ES-I3 (cell line): ENCODE data around the gene TLR1.
"Not testable (repeated sequence)": the region's sequence is repeated elsewhere in the genome, so short reads cannot be mapped to it uniquely, and the experiment has no call there.

Source experiments
- H3K36me3 ChIP-seq: 2 replicates; pipeline ENCODE4 v1.6.1; 2013; ENCODE audit warnings: mild to moderate bottlenecking, low read length, control low read depth, moderate library complexity; ENCODE audit not compliant: insufficient read depth
- H3K4me1 ChIP-seq: 2 replicates; pipeline ENCODE4 v1.6.1; 2013; ENCODE audit warnings: mild to moderate bottlenecking, control low read depth, low read length; ENCODE audit not compliant: insufficient read depth
- H3K9ac ChIP-seq: 2 replicates; pipeline ENCODE4 v1.6.1; 2013; ENCODE audit warnings: low read depth, mild to moderate bottlenecking, low read length, moderate library complexity
- H3K9me3 ChIP-seq: 2 replicates; pipeline ENCODE4 v1.6.1; 2013; ENCODE audit warnings: mild to moderate bottlenecking, low read length, moderate library complexity; ENCODE audit not compliant: control insufficient read depth, insufficient read depth

The TLR1 gene

GRCh38 chr4:38774181-38774955 lies 30.2 kb downstream of the TLR1 start:
- no peaks in the 10 kb centered on the region for H3K4me1 ChIP-seq
- H3K9ac ChIP-seq: no peak overlapping the region
- H3K36me3 ChIP-seq: no peaks in the 10 kb centered on the region
- H3K9me3 ChIP-seq: no peaks in the 10 kb centered on the region

GRCh38 chr4:38770281-38770680 lies 34.3 kb downstream of the TLR1 start:
- H3K9ac ChIP-seq, H3K36me3 ChIP-seq, H3K9me3 ChIP-seq, H3K4me1 ChIP-seq: not testable (repeated sequence)

- H3K9me3 ChIP-seq: no peaks in the 10 kb centered on the region
- no peaks in the 10 kb centered on the region for H3K36me3 ChIP-seq
- no peaks in the 10 kb centered on the region for H3K4me1 ChIP-seq
- no peak overlapping the region for H3K9ac ChIP-seq
Measured at GRCh38 chr4:38769857-38770256, 34.7 kb downstream of the TLR1 start.

- Histone ChIP-seq H3K4me1 (no peaks in the 10 kb centered on the region), H3K9me3 (no peaks in the 10 kb centered on the region), H3K36me3 (no peaks in the 10 kb centered on the region), H3K9ac (no peak overlapping the region)
Measured at GRCh38 chr4:38769441-38769840, 35.1 kb downstream of the TLR1 start.

GRCh38 chr4:38768968-38769394 lies 35.6 kb downstream of the TLR1 start:
- Histone ChIP-seq H3K4me1 (no peaks in the 10 kb centered on the region), H3K9me3 (no peaks in the 10 kb centered on the region), H3K9ac (no peak overlapping the region), H3K36me3 (no peaks in the 10 kb centered on the region)

GRCh38 chr4:38766940-38767339 lies 37.7 kb downstream of the TLR1 start:
- H3K9ac ChIP-seq, H3K36me3 ChIP-seq, H3K4me1 ChIP-seq, H3K9me3 ChIP-seq: not testable (repeated sequence)

- no peaks in the 10 kb centered on the region for H3K36me3 ChIP-seq
- no peak overlapping the region for H3K9ac ChIP-seq
- H3K4me1 ChIP-seq: no peaks in the 10 kb centered on the region
- no peaks in the 10 kb centered on the region for H3K9me3 ChIP-seq
Measured at GRCh38 chr4:38765382-38765781, 39.2 kb downstream of the TLR1 start.

- Histone ChIP-seq H3K36me3 (no peaks in the 10 kb centered on the region), H3K4me1 (no peaks in the 10 kb centered on the region), H3K9me3 (no peaks in the 10 kb centered on the region), H3K9ac (no peak overlapping the region)
Measured at GRCh38 chr4:38764277-38764676, 40.3 kb downstream of the TLR1 start.

GRCh38 chr4:38762560-38762959 lies 42.0 kb downstream of the TLR1 start:
- Histone ChIP-seq H3K9me3 (no peaks in the 10 kb centered on the region), H3K9ac (no peak overlapping the region), H3K4me1 (no peaks in the 10 kb centered on the region), H3K36me3 (no peaks in the 10 kb centered on the region)

- Histone ChIP-seq H3K9me3 (no peaks in the 10 kb centered on the region), H3K4me1 (no peaks in the 10 kb centered on the region), H3K36me3 (no peaks in the 10 kb centered on the region), H3K9ac (no peak overlapping the region)
Measured at GRCh38 chr4:38759790-38760122, 44.8 kb downstream of the TLR1 start.

GRCh38 chr4:38759113-38759789 lies 45.3 kb downstream of the TLR1 start:
- Histone ChIP-seq H3K9me3 (no peaks in the 10 kb centered on the region), H3K36me3 (no peaks in the 10 kb centered on the region), H3K4me1 (no peaks in the 10 kb centered on the region), H3K9ac (no peak overlapping the region)

GRCh38 chr4:38757945-38758600 lies 46.5 kb downstream of the TLR1 start:
- Histone ChIP-seq H3K36me3 (no peaks in the 10 kb centered on the region), H3K4me1 (no peaks in the 10 kb centered on the region; the same call in 1 of the 2 replicates), H3K9me3 (no peaks in the 10 kb centered on the region), H3K9ac (no peak overlapping the region)

GRCh38 chr4:38752941-38753806 lies 51.4 kb downstream of the TLR1 start:
- peaks cover 9% of the 10 kb centered on the region for H3K4me1 ChIP-seq
- H3K9me3 ChIP-seq: no peaks in the 10 kb centered on the region
- peak overlapping the region; percentile 4; the same call in 1 of the 2 replicates for H3K9ac ChIP-seq
- no peaks in the 10 kb centered on the region for H3K36me3 ChIP-seq

- Histone ChIP-seq H3K9me3 (no peaks in the 10 kb centered on the region), H3K9ac (no peak overlapping the region; the same call in 1 of the 2 replicates), H3K4me1 (peaks cover 9% of the 10 kb centered on the region), H3K36me3 (no peaks in the 10 kb centered on the region)
Measured at GRCh38 chr4:38752372-38752940, 52.1 kb downstream of the TLR1 start.
